Progenitor cell of endocrine pancreas (in vitro differentiated cells): ENCODE data around the gene ISYNA1. TPM values are rescaled to one million over a fixed set of nuclear protein-coding genes. Genes with fewer than 3 reads are reported as not detected.

ENCODE experiments used
- DNase-seq: peaks from one replicate; pipeline ENCODE4 v3.0.0; 2021; ENCODE audit warnings: low spot score; ENCODE audit not compliant: unreplicated experiment
- H3K27ac Mint-ChIP-seq: 2 replicates; pipeline ENCODE4 v1.8.0; 2021; ENCODE audit warnings: mild to moderate bottlenecking, moderate library complexity, mixed read lengths
- H3K27me3 Mint-ChIP-seq: 2 replicates; pipeline ENCODE4 v1.8.0; 2021; ENCODE audit warnings: mixed read lengths
- H3K36me3 Mint-ChIP-seq: 2 replicates; pipeline ENCODE4 v1.8.0; 2022; ENCODE audit warnings: mixed read lengths; ENCODE audit not compliant: insufficient read depth
- H3K4me1 Mint-ChIP-seq: 2 replicates; pipeline ENCODE4 v1.8.0; 2021; ENCODE audit warnings: low read depth, mixed read lengths
- H3K4me3 Mint-ChIP-seq: 2 replicates; pipeline ENCODE4 v1.8.0; 2021; ENCODE audit warnings: low read depth, mild to moderate bottlenecking, moderate library complexity, mixed read lengths
- H3K9me3 Mint-ChIP-seq: 2 replicates; pipeline ENCODE4 v1.8.0; 2021; ENCODE audit warnings: low read depth, mixed read lengths
- total RNA-seq: library from RNA; stranded (reverse); gene quantifications from 2 replicates; pipeline ENCODE4 v1.2.1, GENCODE V29; 2021
- TF ChIP-seq, protein P1 (sequence below): fragments of 200-600 bp; sonication (generic); IDR thresholded peaks from one replicate; pipeline ENCODE4 v1.5.0; 2021; ENCODE audit warnings: antibody characterized with exemption, mild to moderate bottlenecking; ENCODE audit not compliant: unreplicated experiment

Gene ISYNA1
- total RNA-seq, 1 donor from 2014 or later, result 234 TPM

DNA sequence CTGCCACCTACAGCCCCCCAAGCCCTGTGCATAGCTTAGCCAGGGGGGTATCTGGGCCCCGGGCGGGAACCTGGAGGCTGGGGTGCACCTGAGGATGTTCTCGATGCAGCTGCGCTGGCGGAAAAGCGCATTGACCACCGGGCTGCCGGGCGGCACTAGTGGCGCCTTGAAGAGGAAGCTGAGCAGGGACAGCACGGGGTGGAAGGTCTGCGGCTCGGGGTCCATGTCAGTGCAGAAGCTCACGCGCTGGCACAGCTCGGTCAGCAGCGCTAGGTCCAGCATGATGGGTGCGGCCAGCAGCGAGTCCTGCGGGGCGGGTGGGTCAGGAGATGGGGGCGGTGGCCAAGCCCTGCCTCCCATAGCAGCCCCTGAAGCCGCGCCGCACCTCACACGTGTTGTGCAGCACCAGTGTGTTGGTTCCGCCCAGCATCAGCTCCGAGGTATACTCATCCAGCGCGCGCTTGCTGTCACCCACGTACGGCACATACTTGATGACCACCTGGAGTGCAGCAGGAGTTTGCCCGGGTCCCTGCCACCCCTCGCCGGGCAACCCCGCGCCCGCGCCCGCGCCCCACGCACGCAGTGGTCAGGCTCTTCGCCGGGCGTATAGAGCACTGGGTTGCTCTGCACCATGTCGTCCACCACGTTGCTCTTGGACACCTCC lies 2.6 kb downstream of the ISYNA1 start:
- no peak overlapping the region for H3K4me3 Mint-ChIP-seq
- TF ChIP-seq, protein P1, sequence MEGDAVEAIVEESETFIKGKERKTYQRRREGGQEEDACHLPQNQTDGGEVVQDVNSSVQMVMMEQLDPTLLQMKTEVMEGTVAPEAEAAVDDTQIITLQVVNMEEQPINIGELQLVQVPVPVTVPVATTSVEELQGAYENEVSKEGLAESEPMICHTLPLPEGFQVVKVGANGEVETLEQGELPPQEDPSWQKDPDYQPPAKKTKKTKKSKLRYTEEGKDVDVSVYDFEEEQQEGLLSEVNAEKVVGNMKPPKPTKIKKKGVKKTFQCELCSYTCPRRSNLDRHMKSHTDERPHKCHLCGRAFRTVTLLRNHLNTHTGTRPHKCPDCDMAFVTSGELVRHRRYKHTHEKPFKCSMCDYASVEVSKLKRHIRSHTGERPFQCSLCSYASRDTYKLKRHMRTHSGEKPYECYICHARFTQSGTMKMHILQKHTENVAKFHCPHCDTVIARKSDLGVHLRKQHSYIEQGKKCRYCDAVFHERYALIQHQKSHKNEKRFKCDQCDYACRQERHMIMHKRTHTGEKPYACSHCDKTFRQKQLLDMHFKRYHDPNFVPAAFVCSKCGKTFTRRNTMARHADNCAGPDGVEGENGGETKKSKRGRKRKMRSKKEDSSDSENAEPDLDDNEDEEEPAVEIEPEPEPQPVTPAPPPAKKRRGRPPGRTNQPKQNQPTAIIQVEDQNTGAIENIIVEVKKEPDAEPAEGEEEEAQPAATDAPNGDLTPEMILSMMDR, result no peak
- H3K36me3 Mint-ChIP-seq, result peaks cover 2% of the 10 kb centered on the region
- H3K27ac Mint-ChIP-seq, result no peak overlapping the region
- H3K4me1 Mint-ChIP-seq, result peaks cover 22% of the 10 kb centered on the region
- no peaks in the 10 kb centered on the region for H3K27me3 Mint-ChIP-seq
- no peak for DNase-seq
- H3K9me3 Mint-ChIP-seq, result no peaks in the 10 kb centered on the region

DNA sequence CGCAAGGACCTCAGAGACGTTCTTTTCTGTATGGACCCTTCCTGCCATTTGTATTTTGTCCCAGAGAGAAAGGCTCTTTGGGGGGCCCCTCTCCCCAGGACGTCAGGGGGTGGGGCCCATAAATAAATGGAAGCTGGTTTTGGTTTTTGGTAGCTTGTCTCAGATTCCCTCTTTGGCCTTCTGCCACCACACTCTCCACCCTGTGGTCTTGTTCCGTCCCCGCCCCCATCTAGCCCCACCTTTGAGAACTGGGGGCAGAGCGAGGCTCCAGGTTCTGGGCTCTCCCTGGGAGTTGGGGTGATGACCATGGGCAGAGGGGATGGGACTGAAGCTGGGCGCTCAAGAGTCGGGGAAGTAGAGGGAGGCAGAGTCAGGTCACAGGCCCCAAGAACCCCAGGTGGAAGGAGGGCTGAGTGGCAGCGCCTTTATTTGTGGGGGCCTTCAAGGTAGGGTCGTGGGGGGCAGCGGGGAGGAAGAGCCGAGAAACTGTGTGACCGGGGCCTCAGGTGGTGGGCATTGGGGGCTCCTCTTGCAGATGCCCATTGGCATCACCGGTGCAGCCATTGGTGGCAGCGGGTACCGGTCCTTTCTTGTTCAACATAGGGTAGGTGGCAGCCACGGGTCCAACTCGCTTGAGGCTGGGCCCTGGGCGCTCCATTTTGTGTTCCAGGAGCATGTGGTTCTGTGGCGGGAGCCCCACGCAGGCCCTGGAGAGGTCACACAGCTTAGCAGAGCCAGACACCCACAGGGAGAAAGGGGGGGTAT lies 3.3 kb downstream of the ISYNA1 start:
- peak overlapping the region; percentile 74 for H3K4me3 Mint-ChIP-seq
- H3K9me3 Mint-ChIP-seq, result no peaks in the 10 kb centered on the region
- H3K27ac Mint-ChIP-seq, result peak overlapping the region; percentile 71
- H3K27me3 Mint-ChIP-seq, result no peaks in the 10 kb centered on the region
- DNase-seq, result no peak
- H3K4me1 Mint-ChIP-seq, result peaks cover 17% of the 10 kb centered on the region
- peaks cover 2% of the 10 kb centered on the region for H3K36me3 Mint-ChIP-seq
- TF ChIP-seq, protein P1, result no peak

DNA sequence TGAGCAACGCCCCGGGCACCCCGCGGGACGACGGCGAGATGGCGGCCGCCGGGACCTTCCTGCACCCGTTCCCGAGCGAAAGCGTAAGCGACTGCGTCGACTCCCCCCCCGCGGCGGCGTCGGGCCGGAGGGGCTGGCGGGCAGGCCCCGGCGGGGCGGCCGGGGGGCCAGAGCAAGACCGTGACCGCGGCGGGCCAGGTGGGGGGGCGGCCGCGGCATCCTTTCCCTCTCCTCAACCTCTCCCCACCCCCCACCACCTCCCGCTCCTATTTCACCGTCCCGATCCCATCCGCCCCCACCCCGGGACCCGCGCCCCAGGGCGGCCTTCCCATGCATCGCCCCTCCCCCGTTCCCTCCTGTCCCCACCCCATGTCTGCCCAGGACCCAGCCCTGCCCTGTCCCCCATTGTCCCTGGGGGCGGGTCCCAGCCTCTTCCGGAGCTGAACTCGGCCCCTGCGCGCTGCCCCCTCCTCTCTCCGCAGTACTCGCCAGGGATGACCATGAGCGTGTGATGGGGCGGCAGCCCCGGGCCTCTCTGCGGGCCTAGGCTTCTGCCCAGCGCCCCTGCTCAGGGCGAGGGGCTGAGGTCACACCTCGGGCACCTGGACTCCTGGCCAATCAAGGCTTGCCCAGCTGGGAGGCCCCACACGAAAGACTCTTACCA lies 4.1 kb downstream of the ISYNA1 start:
- TF ChIP-seq, protein P1, result no peak
- peaks cover 10% of the 10 kb centered on the region for H3K4me1 Mint-ChIP-seq
- no peaks in the 10 kb centered on the region for H3K9me3 Mint-ChIP-seq
- H3K36me3 Mint-ChIP-seq, result peaks cover 2% of the 10 kb centered on the region
- peak overlapping the region; percentile 74 for H3K4me3 Mint-ChIP-seq
- H3K27me3 Mint-ChIP-seq, result no peaks in the 10 kb centered on the region
- peak overlapping the region; percentile 71 for H3K27ac Mint-ChIP-seq
- no peak for DNase-seq

DNA sequence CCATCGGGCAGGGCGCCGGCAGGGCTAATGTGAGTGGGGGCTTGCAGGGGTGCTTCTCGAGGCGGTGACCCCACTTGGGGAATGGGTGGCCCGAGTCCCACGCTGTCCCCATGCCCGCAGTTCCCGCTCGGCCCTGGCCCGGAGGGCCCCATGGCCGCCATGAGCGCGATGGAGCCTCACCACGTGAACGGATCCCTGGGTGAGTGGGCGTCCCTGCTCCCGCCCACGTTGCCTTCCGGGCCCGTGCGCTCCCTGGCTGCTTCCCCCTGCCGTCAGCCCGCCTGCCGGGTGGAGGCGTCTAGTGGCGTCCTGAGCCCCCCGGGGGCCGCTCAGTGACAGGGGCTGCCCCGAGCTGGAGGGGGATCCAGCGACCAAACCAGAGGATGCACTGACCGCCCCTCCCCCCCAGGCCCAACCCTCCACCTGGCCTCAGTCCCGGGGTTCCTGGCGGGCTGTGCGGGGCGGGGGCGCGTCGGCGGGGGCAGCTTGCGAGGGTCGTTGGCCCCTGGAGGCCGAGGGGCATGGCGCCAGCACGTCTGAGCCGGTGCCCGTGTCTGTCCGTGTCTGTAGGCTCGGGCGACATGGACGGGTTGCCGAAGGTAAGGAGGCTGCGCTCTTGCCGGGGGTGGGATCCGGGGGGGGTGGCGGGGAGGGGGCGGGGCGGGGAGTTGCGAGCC lies 4.8 kb downstream of the ISYNA1 start:
- TF ChIP-seq, protein P1, result peak; percentile 10
- peaks cover 7% of the 10 kb centered on the region for H3K4me1 Mint-ChIP-seq
- H3K27ac Mint-ChIP-seq, result no peak overlapping the region
- no peak for DNase-seq
- H3K27me3 Mint-ChIP-seq, result no peaks in the 10 kb centered on the region
- peaks cover 2% of the 10 kb centered on the region for H3K36me3 Mint-ChIP-seq
- peak overlapping the region; percentile 52 for H3K4me3 Mint-ChIP-seq
- no peaks in the 10 kb centered on the region for H3K9me3 Mint-ChIP-seq
